Transverse colon (tissue), 3 donors: ENCODE results near the gene GTF2A2.

ENCODE experiments used
- CTCF ChIP-seq, 5 experiments: fragments of 200-600 bp in 3 of 5; fragments of 450-650 bp in 2 of 5; sonication (generic) in 3 of 5; IDR thresholded peaks; 1 replicate in 2 of 5; 2 replicates in 3 of 5; pipeline ENCODE4 v1.5.1; 2016 to 2017; ENCODE audit warnings: antibody characterized with exemption in 5 of 5, inconsistent platforms in 3 of 5, mild to moderate bottlenecking in 2 of 5, moderate library complexity in 1 of 5
- EP300 ChIP-seq: sonication (generic); formaldehyde crosslinking; IDR thresholded peaks from one replicate; pipeline ENCODE4 v1.6.1; 2017; ENCODE audit warnings: antibody characterized with exemption, low read depth
- POLR2A ChIP-seq: fragments of 450-650 bp; IDR thresholded peaks from one replicate; pipeline ENCODE4 v1.6.1; 2016; ENCODE audit warnings: antibody characterized with exemption, mild to moderate bottlenecking, moderate library complexity

- TF ChIP-seq CTCF (IDR thresholded peaks at IDR 0.05) (no peak), POLR2A (no peak), EP300 (no peak)
Measured at GRCh38 chr15:59678620-59679019, 21.3 kb upstream of the GTF2A2 start.
